Right lobe of liver (tissue), 6 donors: ENCODE data around the gene IL20RA. TPM values are rescaled to one million over a fixed set of nuclear protein-coding genes. Genes with fewer than 3 reads are reported as not detected.
A peak's percentile ranks its signal among the peaks of the same experiment; 100 is the strongest.

Experiments
- ATAC-seq, 4 donors: fragments of 200-7000 bp; cut with Tn5 transposase; one replicate each; pipeline ENCODE4 v1.9.1; 2020; ENCODE audit warnings: mild to moderate bottlenecking in 4 of 4, moderate library complexity in 4 of 4
- DNase-seq, 3 donors: peaks; one replicate each; pipeline ENCODE4 v3.0.0-alpha.2; 2020
- H3K27ac ChIP-seq, 3 donors: fragments of 200-600 bp; one replicate each; pipeline ENCODE4 v1.8.0; 2022
- H3K27me3 ChIP-seq, 2 donors: fragments of 200-600 bp; one replicate each; pipeline ENCODE4 v1.8.0; 2022
- H3K36me3 ChIP-seq, 4 donors: fragments of 200-600 bp; sonication (generic) in 1 of 4; one replicate each; pipeline versions ENCODE4 v1.5.1 to v1.8.0; 2017 to 2022; ENCODE audit warnings: control low read depth in 1 of 4
- H3K4me1 ChIP-seq, 4 donors: fragments of 200-600 bp; sonication (generic) in 1 of 4; one replicate each; pipeline versions ENCODE4 v1.5.1 to v1.8.0; 2017 to 2022; ENCODE audit warnings: control low read depth in 1 of 4
- H3K4me3 ChIP-seq, 3 donors: fragments of 200-600 bp; one replicate each; pipeline ENCODE4 v1.8.0; 2022
- H3K9me3 ChIP-seq, 4 donors: fragments of 200-600 bp; sonication (generic) in 1 of 4; one replicate each; pipeline versions ENCODE4 v1.5.1 to v1.8.0; 2017 to 2022; ENCODE audit warnings: control low read depth in 1 of 4
- POLR2A ChIP-seq: fragments of 450-650 bp; IDR thresholded peaks from one replicate; pipeline ENCODE4 v1.6.1; 2017; ENCODE audit warnings: antibody characterized with exemption, mild to moderate bottlenecking
- WGBS: methylation state at CpG from one replicate; pipeline ENCODE4 v1.1.6; 2018; ENCODE audit warnings: low coverage, low lambda C conversion rate; ENCODE audit not compliant: insufficient coverage; ENCODE audit errors: missing lambda C conversion rate; 5-methylcytosine and 5-hydroxymethylcytosine counted together
- intact Hi-C, 2 donors: fragments of 100-400 bp; cut with DNase I; formaldehyde crosslinking; loops; one replicate each; pipeline versions ENCODE4 v1.11.2 to v1.14.1; 2022
- total RNA-seq, 6 experiments: library from RNA; depleted of rRNA in 2 of 6; stranded (reverse); fragments of >200 nt in 2 of 6; fragmentation: NEBNext Ultra II Directional in 3 of 6; extraction: Animal tissue kit (Norgen Biotek cat#: 25700) in 3 of 6; gene quantifications; one replicate each; pipeline versions ENCODE4 v1.1.0 to v1.2.4, GENCODE V29; 2016 to 2023
- TF ChIP-seq, protein P1 (sequence below), 4 donors: fragments of 200-600 bp in 3 of 4; fragments of 450-650 bp in 1 of 4; IDR thresholded peaks; one replicate each; pipeline versions ENCODE4 v1.5.1 to v1.8.0; 2016 to 2022; ENCODE audit warnings: antibody characterized with exemption in 4 of 4, mild to moderate bottlenecking in 2 of 4
- donor health status: DM: no; HTN: yes; CAD: no.
- donor health status: DM: no; HTN: no; CAD: no.
- donor health status: DM: no; HTN: no; CAD: no.
- donor health status: DM: no; HTN: yes; CAD: no.
- donor health status: DM: no; HTN: yes; CAD: no.

The IL20RA gene
- total RNA-seq, 6 experiments from 2014 or later: 0.06 to 0.70 (median 0.12) TPM

- 8% methylated on average over 6 of the region's 40 CpGs for WGBS
- ATAC-seq (peak in 2 of 4 donors; percentile 27 to 35), DNase-seq (no peak)
- TF ChIP-seq POLR2A: no peak
- TF ChIP-seq, protein P1, sequence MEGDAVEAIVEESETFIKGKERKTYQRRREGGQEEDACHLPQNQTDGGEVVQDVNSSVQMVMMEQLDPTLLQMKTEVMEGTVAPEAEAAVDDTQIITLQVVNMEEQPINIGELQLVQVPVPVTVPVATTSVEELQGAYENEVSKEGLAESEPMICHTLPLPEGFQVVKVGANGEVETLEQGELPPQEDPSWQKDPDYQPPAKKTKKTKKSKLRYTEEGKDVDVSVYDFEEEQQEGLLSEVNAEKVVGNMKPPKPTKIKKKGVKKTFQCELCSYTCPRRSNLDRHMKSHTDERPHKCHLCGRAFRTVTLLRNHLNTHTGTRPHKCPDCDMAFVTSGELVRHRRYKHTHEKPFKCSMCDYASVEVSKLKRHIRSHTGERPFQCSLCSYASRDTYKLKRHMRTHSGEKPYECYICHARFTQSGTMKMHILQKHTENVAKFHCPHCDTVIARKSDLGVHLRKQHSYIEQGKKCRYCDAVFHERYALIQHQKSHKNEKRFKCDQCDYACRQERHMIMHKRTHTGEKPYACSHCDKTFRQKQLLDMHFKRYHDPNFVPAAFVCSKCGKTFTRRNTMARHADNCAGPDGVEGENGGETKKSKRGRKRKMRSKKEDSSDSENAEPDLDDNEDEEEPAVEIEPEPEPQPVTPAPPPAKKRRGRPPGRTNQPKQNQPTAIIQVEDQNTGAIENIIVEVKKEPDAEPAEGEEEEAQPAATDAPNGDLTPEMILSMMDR (IDR thresholded peaks at IDR 0.05): no peak
- H3K27ac ChIP-seq: no peak overlapping the region
- H3K27me3 ChIP-seq: peaks cover 12 to 27% of the 10 kb centered on the region in 2 donors
- intact Hi-C loops: no loop called here
- no peaks in the 10 kb centered on the region for H3K4me1 ChIP-seq
- H3K36me3 ChIP-seq: no peaks in the 10 kb centered on the region
- H3K9me3 ChIP-seq: no peaks in the 10 kb centered on the region
- H3K4me3 ChIP-seq: no peak overlapping the region
Measured at GRCh38 chr6:136989571-136990241, 55.1 kb downstream of the IL20RA start.

DNA sequence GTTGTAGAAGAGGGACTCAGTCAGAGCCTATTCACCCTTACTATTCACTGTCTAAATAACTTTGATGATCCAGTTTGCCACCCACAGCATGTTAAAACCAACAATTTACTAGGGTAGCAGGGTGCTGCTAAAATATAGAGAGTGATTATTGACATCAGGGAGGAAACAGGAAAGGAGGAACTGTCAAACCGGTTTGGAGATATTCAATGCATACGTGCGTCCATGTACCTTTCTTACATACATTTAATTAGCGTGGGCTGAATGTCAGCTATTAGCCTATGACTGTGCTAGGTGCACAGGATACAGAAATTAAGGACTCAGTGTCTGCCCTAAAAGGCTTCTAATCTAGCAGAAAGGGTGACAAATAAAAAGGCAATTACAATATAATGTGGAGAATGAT, 57.2 kb downstream of the IL20RA start:
- DNase-seq (no peak), ATAC-seq (no peak)
- Histone ChIP-seq H3K27ac (no peak overlapping the region), H3K9me3 (no peaks in the 10 kb centered on the region), H3K36me3 (no peaks in the 10 kb centered on the region), H3K4me3 (no peak overlapping the region), H3K27me3 (peaks cover 12 to 27% of the 10 kb centered on the region in 2 donors), H3K4me1 (no peaks in the 10 kb centered on the region)
- no peak for TF ChIP-seq POLR2A
- TF ChIP-seq, protein P1 (IDR thresholded peaks at IDR 0.05): no peak
- intact Hi-C loops: no loop called here
- WGBS: 54% methylated on average over 4 of the region's 4 CpGs

- DNase-seq (no peak), ATAC-seq (no peak)
- WGBS: 74% methylated on average over 3 of the region's 5 CpGs
- Histone ChIP-seq H3K27ac (no peak overlapping the region), H3K36me3 (no peaks in the 10 kb centered on the region), H3K4me3 (no peak overlapping the region), H3K9me3 (no peaks in the 10 kb centered on the region), H3K4me1 (no peaks in the 10 kb centered on the region), H3K27me3 (peaks cover 10 to 11% of the 10 kb centered on the region in 2 donors)
- no peak for TF ChIP-seq POLR2A
- TF ChIP-seq, protein P1 (IDR thresholded peaks at IDR 0.05): no peak
- intact Hi-C loops: no loop called here
Measured at GRCh38 chr6:136985502-136985901, 59.3 kb downstream of the IL20RA start.

- 65% methylated on average over 4 of the region's 4 CpGs for WGBS
- intact Hi-C loops: no loop called here
- no peak for TF ChIP-seq POLR2A
- TF ChIP-seq, protein P1 (IDR thresholded peaks at IDR 0.05): no peak
Measured at GRCh38 chr6:136984578-136984977, 60.2 kb downstream of the IL20RA start.

More at GRCh38 chr6:136984578-136984977, 60.2 kb downstream of the IL20RA start:
- no peak overlapping the region for H3K4me3 ChIP-seq
- ATAC-seq (no peak), DNase-seq (no peak)
- H3K36me3 ChIP-seq: no peaks in the 10 kb centered on the region
- H3K9me3 ChIP-seq: no peaks in the 10 kb centered on the region
- no peaks in the 10 kb centered on the region for H3K4me1 ChIP-seq
- peaks cover under 1 to 3% of the 10 kb centered on the region in 2 donors for H3K27me3 ChIP-seq
- no peak overlapping the region for H3K27ac ChIP-seq
